GM12878 (cell line): Measurements from ENCODE around the gene TAMALIN.

Experiments
- MYC ChIP-seq: IDR thresholded peaks from 2 replicates; pipeline ENCODE4 v1.6.1; 2011; ENCODE audit warnings: mild to moderate bottlenecking, low read length, moderate library complexity, inconsistent platforms; ENCODE audit not compliant: insufficient read depth, insufficient replicate concordance, insufficient read length, severe bottlenecking
- TF ChIP-seq, protein P1 (sequence below), 3 experiments: IDR thresholded peaks in 2 of 3; conservative IDR thresholded peaks in 1 of 3; 2 replicates each; pipeline ENCODE4 v1.5.1; 2011; ENCODE audit warnings: low read depth in 3 of 3, low read length in 3 of 3, mild to moderate bottlenecking in 3 of 3, control low read depth in 2 of 3, moderate library complexity in 2 of 3, inconsistent platforms in 1 of 3, mixed read lengths in 1 of 3; ENCODE audit not compliant: control insufficient read depth in 2 of 3, insufficient read depth in 1 of 3; ENCODE audit errors: extremely low read depth in 1 of 3

- TF ChIP-seq, protein P1, sequence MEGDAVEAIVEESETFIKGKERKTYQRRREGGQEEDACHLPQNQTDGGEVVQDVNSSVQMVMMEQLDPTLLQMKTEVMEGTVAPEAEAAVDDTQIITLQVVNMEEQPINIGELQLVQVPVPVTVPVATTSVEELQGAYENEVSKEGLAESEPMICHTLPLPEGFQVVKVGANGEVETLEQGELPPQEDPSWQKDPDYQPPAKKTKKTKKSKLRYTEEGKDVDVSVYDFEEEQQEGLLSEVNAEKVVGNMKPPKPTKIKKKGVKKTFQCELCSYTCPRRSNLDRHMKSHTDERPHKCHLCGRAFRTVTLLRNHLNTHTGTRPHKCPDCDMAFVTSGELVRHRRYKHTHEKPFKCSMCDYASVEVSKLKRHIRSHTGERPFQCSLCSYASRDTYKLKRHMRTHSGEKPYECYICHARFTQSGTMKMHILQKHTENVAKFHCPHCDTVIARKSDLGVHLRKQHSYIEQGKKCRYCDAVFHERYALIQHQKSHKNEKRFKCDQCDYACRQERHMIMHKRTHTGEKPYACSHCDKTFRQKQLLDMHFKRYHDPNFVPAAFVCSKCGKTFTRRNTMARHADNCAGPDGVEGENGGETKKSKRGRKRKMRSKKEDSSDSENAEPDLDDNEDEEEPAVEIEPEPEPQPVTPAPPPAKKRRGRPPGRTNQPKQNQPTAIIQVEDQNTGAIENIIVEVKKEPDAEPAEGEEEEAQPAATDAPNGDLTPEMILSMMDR (IDR thresholded peaks at IDR 0.05 in 2 of 3, conservative IDR thresholded peaks at IDR 0.05 in 1 of 3; ENCODE audit: control insufficient read depth in 2 of 3, extremely low read depth in 1 of 3, insufficient read depth in 1 of 3, low read depth in 3 of 3, low read length in 3 of 3): no peak
- TF ChIP-seq MYC: no peak
Observed at GRCh38 chr12:52023976-52024688, 17.4 kb downstream of the TAMALIN start.
